HG02885 (cell line): Measurements from ENCODE around the gene WNT7A.
"Not testable (repeated sequence)": the region's sequence is repeated elsewhere in the genome, so short reads cannot be mapped to it uniquely, and the experiment has no call there.

Experiments used
- ATAC-seq: cut with Tn5 transposase; IDR thresholded peaks from one replicate; pipeline ENCODE4 v1.9.1; 2021; ENCODE audit warnings: mild to moderate bottlenecking; ENCODE audit not compliant: unreplicated experiment, poor library complexity

WNT7A gene

DNA sequence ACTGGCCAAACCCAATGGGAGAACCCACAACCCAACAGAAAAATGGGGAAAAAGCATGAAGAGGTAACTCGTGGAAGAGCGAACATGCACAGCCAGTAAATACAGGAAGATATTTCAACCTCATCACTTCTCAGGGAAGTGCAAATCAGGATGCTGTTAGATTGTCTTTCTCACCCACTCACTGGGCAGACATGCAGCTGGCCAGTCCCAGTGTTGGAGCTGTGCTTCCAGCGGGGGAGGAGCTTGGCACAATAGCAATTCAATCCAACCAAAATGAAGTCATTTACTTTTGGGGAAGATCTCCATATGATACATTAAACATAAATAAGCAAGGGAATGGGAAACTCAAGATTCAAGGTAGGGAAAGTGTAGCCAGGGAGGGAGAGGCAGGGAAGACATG lies 12.1 kb downstream of the WNT7A start:
- no peak for ATAC-seq

GRCh38 chr3:13866041-13866965 lies 13.6 kb downstream of the WNT7A start:
- ATAC-seq = no peak

GRCh38 chr3:13865581-13865980 lies 14.3 kb downstream of the WNT7A start:
- ATAC-seq = no peak

GRCh38 chr3:13865106-13865505 lies 14.8 kb downstream of the WNT7A start:
- ATAC-seq = no peak

GRCh38 chr3:13863965-13864595 lies 15.8 kb downstream of the WNT7A start:
- no peak for ATAC-seq

GRCh38 chr3:13863382-13863952 lies 16.4 kb downstream of the WNT7A start:
- ATAC-seq = no peak

DNA sequence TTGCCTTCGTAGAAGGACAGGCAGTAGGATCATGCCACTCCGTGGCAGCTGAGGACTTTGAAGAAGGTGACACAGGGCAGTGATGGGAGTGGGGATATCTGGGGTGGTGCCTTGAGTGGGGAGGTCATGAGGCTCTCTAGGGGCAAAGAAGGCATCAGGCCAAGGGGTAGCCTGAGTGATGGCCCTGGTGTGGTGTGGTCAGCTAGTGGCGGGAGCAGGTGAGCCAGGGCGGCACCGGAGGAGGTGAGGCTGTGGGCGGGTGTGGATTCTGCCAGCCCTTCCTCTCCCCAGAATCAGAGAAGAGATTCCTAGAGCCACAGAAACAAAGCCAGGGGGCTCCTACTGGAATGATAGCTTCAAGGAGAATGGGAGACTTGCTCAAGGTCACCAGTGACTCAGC lies 18.4 kb downstream of the WNT7A start:
- no peak for ATAC-seq

DNA sequence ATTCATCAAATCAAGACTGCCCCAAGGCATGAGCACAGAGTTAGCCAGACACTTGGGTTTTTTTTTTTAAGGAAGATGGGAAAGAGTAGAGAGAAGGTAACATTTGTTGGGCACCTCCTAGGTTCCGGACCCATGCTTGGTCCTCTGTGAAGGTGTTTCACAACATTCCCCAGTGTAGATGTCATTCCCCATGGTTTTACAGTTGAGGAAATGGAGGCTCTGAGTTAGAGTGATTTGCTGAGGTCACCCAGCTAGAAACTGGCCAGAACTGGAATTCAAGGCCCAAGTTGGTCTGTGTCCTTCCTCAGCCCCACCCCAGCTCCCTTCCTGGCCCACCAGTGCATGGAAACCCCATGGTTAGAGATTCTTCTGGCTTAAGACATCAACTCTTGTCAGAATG lies 19.9 kb downstream of the WNT7A start:
- no peak for ATAC-seq

DNA sequence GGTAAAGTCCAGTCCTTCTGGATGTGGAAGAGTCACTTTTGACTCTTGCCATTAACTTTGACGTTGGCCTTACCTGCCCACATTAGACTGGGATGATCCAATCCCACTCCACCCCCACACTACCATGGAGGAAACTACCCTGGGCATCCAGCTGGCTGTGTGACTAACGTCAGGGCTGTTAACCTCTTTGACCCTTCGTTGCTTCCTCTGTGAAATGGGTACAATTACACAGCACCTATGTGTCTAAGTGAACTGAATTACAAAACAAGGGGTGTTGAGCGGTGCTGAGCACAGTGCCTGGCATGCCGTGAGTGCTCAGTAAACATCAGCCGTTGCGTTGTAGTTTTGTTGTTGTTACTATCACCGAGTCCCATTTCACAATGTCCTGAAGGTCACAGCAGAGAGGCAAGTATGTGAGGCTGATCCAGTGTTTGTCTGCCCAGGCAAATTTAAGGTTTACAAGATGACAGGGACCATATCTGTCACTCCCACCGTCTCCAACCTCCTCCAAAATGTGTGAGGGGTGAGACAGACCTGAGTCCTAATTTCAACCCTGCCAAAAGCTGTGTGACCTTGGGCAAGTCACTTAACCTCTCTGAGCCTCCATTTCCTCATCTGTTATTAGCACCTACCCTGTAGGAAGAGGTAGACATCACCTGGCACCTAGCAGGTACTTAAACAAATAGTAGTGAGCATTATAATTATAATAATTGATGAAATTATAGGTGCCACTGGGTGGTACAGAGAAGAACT lies 20.9 kb downstream of the WNT7A start:
- no peak for ATAC-seq

- no peak for ATAC-seq
Observed at GRCh38 chr3:13857702-13858380, 22.0 kb downstream of the WNT7A start.

- ATAC-seq = not testable (repeated sequence)
Observed at GRCh38 chr3:13856628-13857027, 23.2 kb downstream of the WNT7A start.

GRCh38 chr3:13856006-13856405 lies 23.9 kb downstream of the WNT7A start:
- ATAC-seq = no peak

GRCh38 chr3:13854492-13854891 lies 25.4 kb downstream of the WNT7A start:
- no peak for ATAC-seq

DNA sequence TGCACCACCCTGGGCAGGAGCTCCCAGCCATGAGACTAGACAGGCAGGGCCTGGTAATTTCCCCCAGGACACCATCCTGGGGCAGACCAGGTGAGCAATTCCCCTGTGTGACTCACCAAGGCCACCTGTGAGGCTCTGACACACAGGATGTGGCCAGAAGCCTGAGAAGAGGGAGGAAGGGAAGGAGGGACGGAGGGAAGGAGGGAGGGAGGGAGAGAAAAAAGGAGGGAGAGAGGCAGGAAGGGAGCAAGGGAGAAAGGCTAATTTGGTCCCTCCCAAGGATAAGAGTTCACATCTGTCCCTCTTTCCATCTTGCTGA lies 25.9 kb downstream of the WNT7A start:
- ATAC-seq = no peak

DNA sequence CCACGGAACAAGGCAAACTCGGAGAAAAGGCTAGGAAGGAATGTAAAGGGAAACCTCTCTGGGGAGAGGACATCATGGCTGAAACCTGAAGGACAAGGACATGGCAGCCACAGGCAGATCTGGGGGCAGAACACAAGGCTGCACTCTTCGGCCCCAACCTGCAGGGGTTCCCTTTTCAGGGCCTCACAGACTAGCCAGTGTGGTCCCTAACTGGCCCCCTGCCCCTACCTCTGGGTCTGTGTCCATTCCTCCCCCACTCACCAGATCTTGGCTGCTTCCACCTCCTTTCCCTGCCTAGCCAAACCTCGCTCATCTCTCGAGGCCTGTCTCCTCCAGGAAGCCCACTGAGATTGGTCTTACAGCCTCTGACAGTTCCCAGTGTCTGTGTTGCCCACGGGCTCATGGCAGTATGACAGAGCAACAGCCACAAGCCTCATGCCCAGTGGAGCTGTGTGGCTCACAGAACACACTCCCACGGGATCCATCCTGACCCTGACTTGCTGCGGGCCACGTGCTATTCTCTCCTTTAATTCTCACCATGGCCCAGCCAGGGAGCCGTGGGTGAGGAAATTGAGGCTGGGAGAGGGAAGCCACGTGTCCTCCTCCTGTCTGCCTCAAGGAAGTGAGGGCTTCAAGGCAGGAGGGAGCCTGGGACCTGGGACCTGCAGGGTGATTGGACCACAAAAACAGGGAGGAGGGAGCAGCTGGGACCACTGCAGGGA lies 26.5 kb downstream of the WNT7A start:
- ATAC-seq = no peak

DNA sequence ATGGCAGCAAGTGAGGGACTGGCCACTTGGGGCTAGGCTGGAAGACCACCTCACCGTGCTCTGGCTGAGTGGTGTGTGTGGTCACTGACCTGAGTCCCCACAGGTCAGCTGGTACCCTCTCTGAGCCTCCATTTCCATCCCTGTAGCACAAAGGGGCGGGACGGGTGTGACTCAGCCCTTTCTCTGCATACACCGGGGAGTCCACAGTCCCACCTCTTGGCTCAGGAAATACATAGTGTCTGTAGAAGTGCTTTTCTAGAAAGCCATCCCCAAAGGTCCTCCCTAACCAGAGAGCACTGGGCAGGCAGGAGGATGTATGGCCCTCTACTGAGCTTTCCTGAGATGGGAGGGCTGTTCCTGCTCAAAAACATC lies 27.2 kb downstream of the WNT7A start:
- ATAC-seq = no peak

DNA sequence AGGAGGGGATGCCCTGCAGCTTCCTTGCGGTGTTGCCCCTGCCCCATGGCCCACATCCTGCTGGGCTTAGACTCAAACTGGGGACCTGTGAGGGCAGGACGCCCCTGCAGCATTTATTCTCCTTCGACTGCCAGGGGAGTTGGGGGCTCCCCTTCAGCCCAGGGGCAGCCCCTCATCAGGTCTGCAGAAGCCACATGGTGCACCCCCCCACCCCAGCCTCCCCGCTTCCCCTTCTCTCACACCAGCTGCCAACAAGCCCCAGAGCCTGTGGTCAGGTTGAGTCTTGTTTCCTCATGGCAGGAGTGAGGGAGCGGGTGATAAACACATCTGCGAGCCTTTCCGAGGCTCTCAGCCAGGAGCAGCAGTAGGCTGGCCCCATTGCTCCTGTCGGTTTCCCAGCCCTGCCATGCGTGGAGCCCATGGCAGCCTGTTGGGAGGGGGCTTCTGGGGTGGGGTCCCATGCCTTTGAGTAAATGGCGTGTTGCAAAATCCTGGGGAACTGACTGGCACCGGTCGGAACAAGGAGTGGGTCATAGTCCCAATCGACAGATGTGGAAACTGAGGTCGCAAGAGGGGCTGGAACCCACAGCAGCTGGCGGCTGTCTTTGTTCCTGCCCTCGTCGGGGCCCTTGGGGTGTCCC lies 27.8 kb downstream of the WNT7A start:
- ATAC-seq = no peak

DNA sequence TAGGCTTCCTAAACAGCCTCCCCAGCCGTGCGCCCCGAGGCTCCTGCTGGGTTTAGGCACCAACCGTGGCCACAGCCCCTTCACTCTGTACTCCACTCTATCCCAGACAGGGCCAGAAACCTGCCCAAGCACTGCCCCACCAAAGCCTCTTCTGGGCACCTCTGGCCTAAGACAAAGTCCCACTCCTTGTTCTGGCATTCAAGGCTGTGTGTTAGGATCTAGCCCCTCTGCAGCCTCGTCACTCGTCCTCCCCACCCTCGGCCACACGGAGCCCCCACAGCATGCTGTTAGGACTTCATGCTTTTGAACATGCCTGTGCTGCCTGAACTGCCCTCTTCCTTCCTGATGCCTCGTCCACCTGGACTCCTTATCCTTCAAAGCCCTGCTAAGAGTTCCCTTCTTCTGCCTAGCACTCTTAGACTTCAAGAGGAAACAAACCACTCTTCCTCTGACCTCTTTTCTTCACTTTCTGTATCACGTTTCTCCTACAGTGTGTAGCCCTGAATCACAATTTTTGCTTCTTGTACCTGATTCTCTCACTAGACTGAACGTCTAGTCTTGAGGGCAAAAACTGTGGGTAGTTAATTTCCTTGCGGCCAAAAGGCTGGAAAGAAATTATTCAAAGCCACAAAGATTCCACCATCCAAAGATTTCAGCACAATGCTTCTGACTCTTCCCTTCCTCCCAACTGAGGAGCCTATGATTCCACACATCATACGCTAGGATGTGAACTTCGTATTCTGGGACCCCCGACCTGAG lies 28.6 kb downstream of the WNT7A start:
- ATAC-seq = no peak
